Measurements from ENCODE around the gene C3orf20.

The C3orf20 gene

DNA sequence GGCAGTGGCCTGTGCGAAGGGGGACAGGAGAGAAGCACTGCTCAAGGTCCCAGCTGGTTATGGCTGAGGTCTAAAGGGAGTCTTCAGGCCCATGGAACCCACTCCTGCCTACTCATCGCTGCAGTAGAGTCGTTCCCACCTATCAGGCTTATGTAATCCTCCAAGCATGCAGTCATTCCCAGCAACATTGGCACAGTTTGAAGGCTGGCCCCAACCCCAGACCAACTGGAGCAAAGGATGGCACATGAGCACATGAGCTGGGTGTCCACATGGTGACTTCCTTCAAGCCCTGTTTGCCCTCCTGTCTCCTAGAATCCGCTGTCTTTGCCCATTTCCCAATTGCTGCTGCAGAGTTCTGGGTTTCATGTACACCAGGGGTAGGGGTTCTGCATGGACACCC, 83.4 kb downstream of the C3orf20 start:
- TF ChIP-seq, protein P1, sequence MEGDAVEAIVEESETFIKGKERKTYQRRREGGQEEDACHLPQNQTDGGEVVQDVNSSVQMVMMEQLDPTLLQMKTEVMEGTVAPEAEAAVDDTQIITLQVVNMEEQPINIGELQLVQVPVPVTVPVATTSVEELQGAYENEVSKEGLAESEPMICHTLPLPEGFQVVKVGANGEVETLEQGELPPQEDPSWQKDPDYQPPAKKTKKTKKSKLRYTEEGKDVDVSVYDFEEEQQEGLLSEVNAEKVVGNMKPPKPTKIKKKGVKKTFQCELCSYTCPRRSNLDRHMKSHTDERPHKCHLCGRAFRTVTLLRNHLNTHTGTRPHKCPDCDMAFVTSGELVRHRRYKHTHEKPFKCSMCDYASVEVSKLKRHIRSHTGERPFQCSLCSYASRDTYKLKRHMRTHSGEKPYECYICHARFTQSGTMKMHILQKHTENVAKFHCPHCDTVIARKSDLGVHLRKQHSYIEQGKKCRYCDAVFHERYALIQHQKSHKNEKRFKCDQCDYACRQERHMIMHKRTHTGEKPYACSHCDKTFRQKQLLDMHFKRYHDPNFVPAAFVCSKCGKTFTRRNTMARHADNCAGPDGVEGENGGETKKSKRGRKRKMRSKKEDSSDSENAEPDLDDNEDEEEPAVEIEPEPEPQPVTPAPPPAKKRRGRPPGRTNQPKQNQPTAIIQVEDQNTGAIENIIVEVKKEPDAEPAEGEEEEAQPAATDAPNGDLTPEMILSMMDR (IDR thresholded peaks at IDR 0.05; ENCODE audit: low read depth, low read length) = no peak
- DNase-seq (ENCODE audit: extremely low read depth, low read depth) = no peak

DNA sequence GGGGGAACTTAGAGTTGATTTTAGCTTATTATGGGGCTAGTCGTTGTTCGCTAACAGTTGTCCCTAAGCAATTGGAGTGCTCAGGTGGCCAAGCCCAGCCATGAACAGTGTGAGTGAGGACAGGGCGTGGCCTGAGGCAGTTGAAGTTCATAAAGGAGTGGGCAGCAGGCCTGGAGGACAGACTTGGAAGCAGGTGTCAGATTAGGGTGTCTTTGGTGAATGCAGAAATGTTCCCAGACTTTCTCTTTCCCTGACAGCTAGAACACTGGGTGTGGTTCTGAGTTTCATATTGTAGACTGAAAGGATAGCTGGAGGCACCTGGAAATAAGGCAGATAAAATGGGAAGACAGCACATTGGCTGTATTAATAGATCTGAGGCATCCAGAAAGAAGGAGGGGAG, 84.0 kb downstream of the C3orf20 start:
- TF ChIP-seq, protein P1 (IDR thresholded peaks at IDR 0.05; ENCODE audit: low read depth, low read length) = no peak
- DNase-seq (ENCODE audit: extremely low read depth, low read depth) = no peak

DNA sequence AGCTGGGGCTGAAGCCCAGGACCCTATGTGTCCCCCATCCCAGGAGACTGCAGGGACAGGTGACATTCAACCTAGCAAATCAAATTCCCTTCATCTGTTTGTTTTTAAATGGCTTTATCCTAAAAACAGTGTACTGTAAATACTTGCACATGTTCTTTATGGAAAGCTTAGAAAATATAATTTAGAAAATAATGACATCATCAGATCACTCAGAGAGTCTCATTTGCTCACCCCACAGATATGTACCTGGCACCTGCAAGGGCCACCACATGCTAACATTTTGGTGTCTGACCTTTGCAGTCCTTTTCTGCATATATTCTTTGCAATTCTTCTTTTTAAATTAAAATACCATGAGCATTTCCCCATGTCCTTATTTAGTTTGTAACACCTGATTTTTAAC, 85.2 kb downstream of the C3orf20 start:
- no peak for DNase-seq (ENCODE audit: extremely low read depth, low read depth)
- TF ChIP-seq, protein P1 (IDR thresholded peaks at IDR 0.05; ENCODE audit: low read depth, low read length) = no peak

DNA sequence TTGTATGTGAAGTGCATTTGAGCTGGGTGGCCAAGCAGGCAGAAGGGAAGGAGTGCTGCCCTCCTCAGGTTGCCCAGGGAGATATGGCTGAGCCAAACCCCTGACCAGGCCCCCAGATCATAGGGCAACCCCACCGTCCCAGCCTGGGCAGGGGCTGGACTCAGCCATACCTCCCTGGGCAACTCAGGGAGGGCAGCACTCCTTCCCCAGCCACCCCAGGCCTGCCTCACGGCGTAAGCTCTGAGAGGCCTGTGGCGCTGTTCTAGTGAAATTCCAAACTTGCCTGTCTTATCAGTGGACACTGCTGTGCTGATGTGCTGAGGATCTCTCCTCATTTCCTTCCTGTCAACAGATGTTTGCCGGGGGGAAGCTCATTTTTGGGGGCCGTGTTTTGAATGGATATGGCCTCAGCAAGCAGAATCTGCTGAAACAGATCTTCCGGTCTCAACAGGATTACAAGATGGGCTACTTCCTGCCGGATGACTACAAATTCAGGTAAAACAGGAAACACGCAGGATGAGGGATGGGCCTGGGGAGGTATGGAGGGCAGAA, 86.3 kb downstream of the C3orf20 start:
- TF ChIP-seq, protein P1 (IDR thresholded peaks at IDR 0.05; ENCODE audit: low read depth, low read length) = no peak
- DNase-seq (ENCODE audit: extremely low read depth, low read depth) = no peak

DNA sequence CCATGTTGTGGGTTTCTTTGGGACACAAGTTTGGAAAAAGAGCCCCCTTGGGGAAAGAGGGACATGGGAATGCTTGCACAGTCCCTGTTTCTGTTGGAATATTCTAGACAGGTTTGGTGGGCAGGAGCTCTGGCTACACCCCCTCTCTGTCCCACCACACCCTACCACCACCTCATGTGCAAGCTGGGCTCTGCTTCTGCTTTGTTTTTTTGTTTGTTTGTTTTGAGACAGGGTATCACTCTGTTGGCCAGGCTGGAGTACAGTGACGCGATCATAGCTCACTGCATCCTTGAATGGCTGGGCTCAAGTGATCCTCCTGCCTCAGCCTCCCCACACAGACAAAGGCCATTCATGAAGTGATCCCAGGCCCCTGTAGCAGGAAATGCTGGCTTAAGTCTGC, 86.9 kb downstream of the C3orf20 start:
- no peak for DNase-seq (ENCODE audit: extremely low read depth, low read depth)
- TF ChIP-seq, protein P1 (IDR thresholded peaks at IDR 0.05; ENCODE audit: low read depth, low read length) = no peak

DNA sequence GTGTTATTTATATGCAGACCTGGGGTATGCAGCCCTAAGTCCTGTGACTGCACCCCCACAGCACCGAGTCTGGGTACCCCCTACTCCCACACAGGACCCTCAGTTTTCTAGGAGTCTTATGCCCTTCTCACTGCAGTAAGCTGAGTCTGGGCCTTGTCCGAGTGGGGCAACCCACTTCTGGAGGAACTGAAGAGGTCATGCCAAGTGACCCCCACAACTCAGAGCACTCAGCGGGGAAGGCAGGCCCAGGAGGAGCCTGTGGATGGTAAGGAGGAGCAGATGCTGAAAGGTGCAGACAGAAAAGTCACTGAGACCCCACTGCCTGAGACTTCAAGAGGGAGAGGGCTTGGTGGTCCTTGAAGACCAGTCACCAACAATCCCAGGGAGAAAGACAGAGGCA, 87.8 kb downstream of the C3orf20 start:
- TF ChIP-seq, protein P1 (IDR thresholded peaks at IDR 0.05; ENCODE audit: low read depth, low read length) = no peak
- no peak for DNase-seq (ENCODE audit: extremely low read depth, low read depth)

DNA sequence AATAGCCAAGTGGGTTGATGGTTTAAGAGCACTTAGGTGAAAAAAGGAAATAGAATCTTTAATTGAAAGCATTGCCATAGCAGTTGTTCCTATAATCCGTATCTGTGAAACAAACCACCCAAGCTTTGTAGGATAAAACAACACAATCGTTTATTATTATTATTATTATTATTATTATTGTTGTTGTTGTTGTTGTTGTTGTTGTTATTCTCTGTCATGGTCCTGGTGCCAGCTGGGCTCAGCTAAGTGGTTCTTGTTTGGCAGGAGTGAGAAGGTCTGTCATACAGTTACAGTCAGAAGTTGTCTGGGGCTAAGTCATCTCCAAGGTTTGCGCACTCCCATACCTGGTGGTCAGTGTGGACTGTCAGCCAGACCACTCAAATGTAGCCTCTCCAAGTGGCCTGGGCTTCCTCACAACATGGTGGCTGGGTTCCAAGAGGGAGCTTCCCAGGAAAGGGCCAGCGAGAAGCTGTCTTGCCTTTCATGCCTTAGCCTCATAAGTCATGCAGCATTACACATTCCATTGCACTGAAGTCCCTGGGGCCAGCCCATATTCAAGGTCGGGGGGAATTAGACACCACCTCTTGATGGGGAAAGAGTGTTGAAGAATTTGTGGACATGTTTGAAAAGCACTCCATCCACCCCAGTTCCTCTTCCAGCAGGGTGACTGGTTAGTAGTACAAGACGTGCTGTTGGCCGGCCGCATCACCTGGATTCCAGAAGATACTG, 89.6 kb downstream of the C3orf20 start:
- TF ChIP-seq, protein P1 (IDR thresholded peaks at IDR 0.05; ENCODE audit: low read depth, low read length) = no peak
- no peak for DNase-seq (ENCODE audit: extremely low read depth, low read depth)
